Activated CD8-positive, alpha-beta memory T cell treated with anti-CD3 and anti-CD28 coated beads, Interleukin-2, amount 10 ng/mL, durations not matched to agents 7 days and 5 days (primary cell): ENCODE results near the gene CUEDC1. TPM values are rescaled to one million over a fixed set of nuclear protein-coding genes. Genes with fewer than 3 reads are reported as not detected.

Experiments
- ATAC-seq: fragments of 150-1000 bp; cut with Tn5 transposase; one replicate; pipeline ENCODE4 v1.10.0; 2021; ENCODE audit warnings: moderate library complexity
- CTCF ChIA-PET: fragments of 350-600 bp; sonication (Branson Sonifier 250); formaldehyde crosslinking; loops from one replicate; lab custom pipeline; 2021; ENCODE audit warnings: antibody characterized with exemption; lab: Charles Lee
- DNase-seq: peaks from one replicate; pipeline ENCODE4 v3.0.0-alpha.2; 2020
- H3K27ac Mint-ChIP-seq: one replicate; pipeline ENCODE4 v1.8.0; 2021; ENCODE audit warnings: mild to moderate bottlenecking, mixed read lengths
- H3K27me3 Mint-ChIP-seq: one replicate; pipeline ENCODE4 v1.8.0; 2021; ENCODE audit warnings: mixed read lengths
- H3K36me3 Mint-ChIP-seq: one replicate; pipeline ENCODE4 v1.8.0; 2021; ENCODE audit warnings: mild to moderate bottlenecking, mixed read lengths
- H3K4me1 Mint-ChIP-seq: one replicate; pipeline ENCODE4 v1.8.0; 2021; ENCODE audit warnings: mixed read lengths
- H3K4me3 Mint-ChIP-seq: one replicate; pipeline ENCODE4 v1.8.0; 2021; ENCODE audit warnings: mild to moderate bottlenecking, moderate library complexity, mixed read lengths
- H3K9me3 Mint-ChIP-seq: one replicate; pipeline ENCODE4 v1.8.0; 2022; ENCODE audit warnings: low read depth, mixed read lengths
- total RNA-seq, 2 experiments: library from RNA; stranded (reverse); gene quantifications; one replicate each; pipeline ENCODE4 v1.2.3, GENCODE V29; 2021

The CUEDC1 gene
- total RNA-seq, 2 experiments from 2014 or later, result not detected

GRCh38 chr17:57899391-57899790 is 55.8 kb downstream of the CUEDC1 start:
- no peaks in the 10 kb centered on the region for H3K27me3 Mint-ChIP-seq
- CTCF ChIA-PET, result interaction anchor here (1.6 to 2.3 kb wide), 3 partner anchors 97 to 273 kb away, joined by 5 to 8 read pairs (median 5); no protein-coding TSS in a partner anchor
- ATAC-seq (peak; percentile 30), DNase-seq (no peak)
- no peaks in the 10 kb centered on the region for H3K9me3 Mint-ChIP-seq
- H3K36me3 Mint-ChIP-seq, result no peaks in the 10 kb centered on the region
- no peak overlapping the region for H3K4me3 Mint-ChIP-seq
- peaks cover 29% of the 10 kb centered on the region for H3K4me1 Mint-ChIP-seq
- no peak overlapping the region for H3K27ac Mint-ChIP-seq

GRCh38 chr17:57898487-57899311 is 56.5 kb downstream of the CUEDC1 start:
- H3K9me3 Mint-ChIP-seq, result no peaks in the 10 kb centered on the region

GRCh38 chr17:57895382-57896060 is 59.7 kb downstream of the CUEDC1 start:
- H3K27ac Mint-ChIP-seq, result no peak overlapping the region
- H3K9me3 Mint-ChIP-seq, result no peaks in the 10 kb centered on the region
- H3K27me3 Mint-ChIP-seq, result peaks cover 5% of the 10 kb centered on the region
- no peak for ATAC-seq
- H3K4me3 Mint-ChIP-seq, result no peak overlapping the region
- DNase-seq, result no peak
- CTCF ChIA-PET, result no interaction called here
- peaks cover 21% of the 10 kb centered on the region for H3K4me1 Mint-ChIP-seq
- H3K36me3 Mint-ChIP-seq, result no peaks in the 10 kb centered on the region

More at GRCh38 chr17:57898487-57899311, 56.5 kb downstream of the CUEDC1 start:
- Mint-ChIP-seq H3K27me3 (no peaks in the 10 kb centered on the region), H3K4me3 (no peak overlapping the region), H3K27ac (no peak overlapping the region), H3K36me3 (no peaks in the 10 kb centered on the region), H3K4me1 (peaks cover 28% of the 10 kb centered on the region)
- CTCF ChIA-PET, result interaction anchor here (1.6 to 2.3 kb wide), 3 partner anchors 98 to 274 kb away, joined by 5 to 8 read pairs (median 5); no protein-coding TSS in a partner anchor
- ATAC-seq (no peak), DNase-seq (no peak)

- Mint-ChIP-seq H3K4me3 (no peak overlapping the region), H3K27me3 (peaks cover 6% of the 10 kb centered on the region), H3K9me3 (no peaks in the 10 kb centered on the region), H3K27ac (no peak overlapping the region), H3K36me3 (no peaks in the 10 kb centered on the region), H3K4me1 (peaks cover 19% of the 10 kb centered on the region)
- CTCF ChIA-PET, result interaction anchor here (3.7 kb wide), 1 partner anchor 106 kb away, joined by 35 read pairs; no protein-coding TSS in a partner anchor
- DNase-seq (no peak), ATAC-seq (peak; percentile 16)
Measured at GRCh38 chr17:57894848-57895247, 60.4 kb downstream of the CUEDC1 start.

GRCh38 chr17:57892820-57893595 is 62.2 kb downstream of the CUEDC1 start:
- Mint-ChIP-seq H3K36me3 (no peaks in the 10 kb centered on the region), H3K27ac (no peak overlapping the region), H3K27me3 (peaks cover 11% of the 10 kb centered on the region), H3K9me3 (no peaks in the 10 kb centered on the region), H3K4me1 (peaks cover 13% of the 10 kb centered on the region), H3K4me3 (no peak overlapping the region)
- no peak for ATAC-seq
- no peak for DNase-seq
- CTCF ChIA-PET, result interaction anchor here (0.7 to 3.7 kb wide), 34 partner anchors 10 to 807 kb away, joined by 3 to 35 read pairs (median 4); partner anchors contain the start of genes CUEDC1 and SRSF1

GRCh38 chr17:57892146-57892819 is 62.9 kb downstream of the CUEDC1 start:
- CTCF ChIA-PET, result interaction anchor here (0.7 to 3.7 kb wide), 32 partner anchors 11 to 320 kb away, joined by 3 to 35 read pairs (median 4); partner anchors contain the start of genes CUEDC1 and SRSF1
- peak; percentile 85 for DNase-seq
- no peak overlapping the region for H3K4me3 Mint-ChIP-seq
- H3K9me3 Mint-ChIP-seq, result no peaks in the 10 kb centered on the region
- no peak overlapping the region for H3K27ac Mint-ChIP-seq
- peaks cover 13% of the 10 kb centered on the region for H3K4me1 Mint-ChIP-seq
- ATAC-seq, result peak; percentile 88
- peaks cover 11% of the 10 kb centered on the region for H3K27me3 Mint-ChIP-seq
- H3K36me3 Mint-ChIP-seq, result no peaks in the 10 kb centered on the region

GRCh38 chr17:57890857-57891232 is 64.4 kb downstream of the CUEDC1 start:
- Mint-ChIP-seq H3K4me3 (no peak overlapping the region), H3K27me3 (peaks cover 14% of the 10 kb centered on the region), H3K27ac (no peak overlapping the region), H3K9me3 (no peaks in the 10 kb centered on the region), H3K4me1 (peaks cover 13% of the 10 kb centered on the region), H3K36me3 (no peaks in the 10 kb centered on the region)
- DNase-seq, result no peak
- ATAC-seq, result no peak
- CTCF ChIA-PET, result interaction anchor here (1.3 to 2.2 kb wide), 3 partner anchors 56 to 222 kb away, joined by 4 to 6 read pairs (median 5); no protein-coding TSS in a partner anchor

GRCh38 chr17:57889892-57890856 is 65.0 kb downstream of the CUEDC1 start:
- H3K4me1 Mint-ChIP-seq, result peaks cover 13% of the 10 kb centered on the region
- ATAC-seq, result no peak
- H3K27me3 Mint-ChIP-seq, result peaks cover 14% of the 10 kb centered on the region
- no peak overlapping the region for H3K4me3 Mint-ChIP-seq
- CTCF ChIA-PET, result interaction anchor here (1.3 to 2.2 kb wide), 4 partner anchors 57 to 223 kb away, joined by 3 to 6 read pairs (median 4); no protein-coding TSS in a partner anchor
- no peak overlapping the region for H3K27ac Mint-ChIP-seq
- H3K36me3 Mint-ChIP-seq, result no peaks in the 10 kb centered on the region
- no peaks in the 10 kb centered on the region for H3K9me3 Mint-ChIP-seq
- DNase-seq, result no peak

GRCh38 chr17:57889252-57889651 is 66.0 kb downstream of the CUEDC1 start:
- CTCF ChIA-PET, result interaction anchor here (1.5 to 2.2 kb wide), 2 partner anchors 58 to 111 kb away, joined by 3 to 6 read pairs; no protein-coding TSS in a partner anchor
- ATAC-seq, result no peak

GRCh38 chr17:57888311-57889216 is 66.6 kb downstream of the CUEDC1 start:
- no peak for ATAC-seq
- peaks cover 9% of the 10 kb centered on the region for H3K4me1 Mint-ChIP-seq
- H3K27ac Mint-ChIP-seq, result no peak overlapping the region
- no peak for DNase-seq
- CTCF ChIA-PET, result interaction anchor here (2.2 kb wide), 1 partner anchor 58 kb away, joined by 6 read pairs; no protein-coding TSS in a partner anchor
- H3K4me3 Mint-ChIP-seq, result no peak overlapping the region
- H3K36me3 Mint-ChIP-seq, result no peaks in the 10 kb centered on the region
- H3K9me3 Mint-ChIP-seq, result no peaks in the 10 kb centered on the region
- H3K27me3 Mint-ChIP-seq, result peaks cover 14% of the 10 kb centered on the region

More at GRCh38 chr17:57889252-57889651, 66.0 kb downstream of the CUEDC1 start:
- peaks cover 9% of the 10 kb centered on the region for H3K4me1 Mint-ChIP-seq
- no peaks in the 10 kb centered on the region for H3K36me3 Mint-ChIP-seq
- H3K4me3 Mint-ChIP-seq, result no peak overlapping the region
- H3K9me3 Mint-ChIP-seq, result no peaks in the 10 kb centered on the region
- H3K27me3 Mint-ChIP-seq, result peaks cover 14% of the 10 kb centered on the region
- no peak for DNase-seq
- no peak overlapping the region for H3K27ac Mint-ChIP-seq

GRCh38 chr17:57887161-57887560 is 68.1 kb downstream of the CUEDC1 start:
- no peak overlapping the region for H3K27ac Mint-ChIP-seq
- H3K27me3 Mint-ChIP-seq, result peaks cover 18% of the 10 kb centered on the region
- H3K4me3 Mint-ChIP-seq, result no peak overlapping the region
- no peak for ATAC-seq
- no peaks in the 10 kb centered on the region for H3K4me1 Mint-ChIP-seq
- no peaks in the 10 kb centered on the region for H3K36me3 Mint-ChIP-seq
- no peaks in the 10 kb centered on the region for H3K9me3 Mint-ChIP-seq
- no peak for DNase-seq
- CTCF ChIA-PET, result no interaction called here
